Aorta (tissue), 5 donors: Measurements from ENCODE around the gene CDHR5. TPM values are rescaled to one million over a fixed set of nuclear protein-coding genes. Genes with fewer than 3 reads are reported as not detected.
"Not testable (repeated sequence)": the region's sequence is repeated elsewhere in the genome, so short reads cannot be mapped to it uniquely, and the experiment has no call there.

Source experiments
- ATAC-seq: fragments of 200-7000 bp; cut with Tn5 transposase; one replicate; pipeline ENCODE4 v1.9.1; 2022; ENCODE audit warnings: moderate library complexity; ENCODE audit not compliant: low FRiP score
- DNase-seq, 2 donors: peaks; one replicate each; pipeline ENCODE4 v3.0.0-alpha.2; 2020
- H3K27ac ChIP-seq, 2 donors: one replicate each; pipeline ENCODE4 v1.5.1; 2013; ENCODE audit warnings: low read length in 2 of 2, mild to moderate bottlenecking in 2 of 2, moderate library complexity in 2 of 2, control low read depth in 1 of 2, inconsistent platforms in 1 of 2, low read depth in 1 of 2
- H3K27me3 ChIP-seq, 2 donors: one replicate each; pipeline ENCODE4 v1.6.1; 2013; ENCODE audit warnings: control low read depth in 1 of 2, low read length in 1 of 2, mild to moderate bottlenecking in 1 of 2, moderate library complexity in 1 of 2; ENCODE audit not compliant: insufficient read depth in 2 of 2, control insufficient read depth in 1 of 2
- H3K36me3 ChIP-seq, 2 donors: one replicate each; pipeline ENCODE4 v1.6.1; 2013; ENCODE audit warnings: control low read depth in 1 of 2, low read length in 1 of 2, mild to moderate bottlenecking in 1 of 2; ENCODE audit not compliant: insufficient read depth in 2 of 2, control insufficient read depth in 1 of 2
- H3K4me1 ChIP-seq, 2 donors: one replicate each; pipeline ENCODE4 v1.6.1; 2013; ENCODE audit warnings: low read length in 2 of 2, control low read depth in 1 of 2, mild to moderate bottlenecking in 1 of 2, moderate library complexity in 1 of 2; ENCODE audit not compliant: insufficient read depth in 2 of 2, control insufficient read depth in 1 of 2
- H3K4me3 ChIP-seq, 2 donors: one replicate each; pipeline ENCODE4 v1.5.1; 2013; ENCODE audit warnings: low read length in 2 of 2, control low read depth in 1 of 2, mild to moderate bottlenecking in 1 of 2
- H3K9me3 ChIP-seq: one replicate; pipeline ENCODE4 v1.6.1; 2013; ENCODE audit warnings: mild to moderate bottlenecking, low read length; ENCODE audit not compliant: control insufficient read depth
- WGBS, 2 donors: extraction: QIAGEN DNeasy Blood & Tissue Kit; methylation state at CpG; one replicate each; pipeline ENCODE4 v1.1.7; 2013; 5-methylcytosine and 5-hydroxymethylcytosine counted together
- intact Hi-C, 2 donors: fragments of 100-400 bp; cut with DNase I; formaldehyde crosslinking; loops; one replicate each; pipeline versions ENCODE4 v1.14.2 to v1.15.0; 2022
- polyA plus RNA-seq, 2 donors: library from polyadenylated mRNA; stranded (reverse); fragments of 200-250 nt; gene quantifications; one replicate each; pipeline ENCODE4 v1.2.3, GENCODE V29; 2013
- total RNA-seq, 2 donors: library from RNA; stranded (reverse); fragmentation: NEBNext Ultra II Directional; extraction: Animal tissue kit (Norgen Biotek cat#: 25700); gene quantifications; one replicate each; pipeline ENCODE4 v1.2.1, GENCODE V29; 2021
- donor health status: healthy with polysubstance abuse.
- donor health status: Bipolar disorder and iron deficiency.
- donor health status: DM: no; HTN: no; CAD: no.
- donor health status: DM: no; HTN: no; CAD: no.
- donor health status: DM: yes; HTN: yes; CAD: no.

Gene CDHR5
- total and polyA plus RNA-seq, 4 donors: 0.79 to 39.8 TPM; not detected in 2

DNA sequence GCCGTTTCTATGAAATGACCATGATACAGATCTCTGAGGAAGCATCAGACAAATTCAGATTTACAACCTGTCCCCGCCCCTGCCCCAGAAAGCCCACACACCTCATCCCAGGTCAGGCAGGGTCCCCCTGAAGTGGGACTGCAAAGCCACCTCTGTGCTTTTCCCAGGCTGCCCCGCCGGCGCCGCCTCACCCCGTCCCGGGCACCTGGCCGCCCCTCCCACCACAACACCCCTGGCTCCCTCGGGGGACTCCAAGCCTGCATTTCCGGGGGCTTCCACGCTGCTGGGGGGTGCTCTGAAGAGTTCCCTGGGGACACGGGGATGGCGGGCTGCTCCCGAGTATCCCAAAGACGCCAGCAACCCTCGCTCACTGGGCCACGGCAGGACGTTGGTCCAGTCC lies 35.5 kb upstream of the CDHR5 start:
- no peak overlapping the region for H3K27ac ChIP-seq
- no peaks in the 10 kb centered on the region for H3K9me3 ChIP-seq
- H3K4me3 ChIP-seq: no peak overlapping the region
- no peaks in the 10 kb centered on the region for H3K4me1 ChIP-seq
- WGBS, 2 donors: 88 to 89% methylated on average over 19 of the region's 19 CpGs
- peaks cover 0 to 5% of the 10 kb centered on the region in 2 donors for H3K36me3 ChIP-seq
- DNase-seq (peak in 1 of 2 donors; percentile 32), ATAC-seq (no peak)
- intact Hi-C loops: loop anchor here in 1 of 2 donors (5.0 kb wide), 1 partner anchor 102 kb away; no protein-coding TSS in a partner anchor
- H3K27me3 ChIP-seq: no peaks in the 10 kb centered on the region

- ATAC-seq (no peak), DNase-seq (peak in 1 of 2 donors; percentile 30)
- H3K4me1 ChIP-seq: no peaks in the 10 kb centered on the region
- H3K36me3 ChIP-seq: peaks cover 0 to 5% of the 10 kb centered on the region in 2 donors
- intact Hi-C loops: loop anchor here in 1 of 2 donors (5.0 kb wide), 1 partner anchor 103 kb away; no protein-coding TSS in a partner anchor
- H3K9me3 ChIP-seq: no peaks in the 10 kb centered on the region
- no peaks in the 10 kb centered on the region for H3K27me3 ChIP-seq
- no peak overlapping the region for H3K4me3 ChIP-seq
- H3K27ac ChIP-seq: no peak overlapping the region
- 91 to 92% methylated on average over 16 of the region's 16 CpGs for WGBS, 2 donors
Measured at GRCh38 chr11:659532-660085, 34.9 kb upstream of the CDHR5 start.

DNA sequence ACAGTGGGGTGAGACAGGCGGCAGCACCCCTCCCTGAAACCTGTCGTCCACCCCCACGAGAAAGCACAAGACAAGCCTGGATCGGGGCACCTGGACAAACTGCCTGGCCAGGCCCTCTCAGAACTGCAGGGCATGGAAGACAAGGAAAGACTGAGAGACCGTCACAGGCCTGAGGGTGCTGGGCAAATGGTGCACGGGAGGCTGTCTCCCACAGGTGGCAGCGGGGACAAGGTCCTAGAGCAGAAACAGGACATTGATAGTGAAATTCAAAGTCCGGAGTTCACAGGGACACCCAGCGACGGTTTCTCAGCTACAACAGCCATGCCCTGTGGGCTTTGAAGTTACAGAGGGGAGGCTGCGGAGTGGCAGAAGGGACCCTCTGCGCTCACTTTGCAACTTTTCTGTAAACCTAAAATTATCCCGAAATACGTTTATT lies 33.0 kb upstream of the CDHR5 start:
- Histone ChIP-seq H3K27ac (no peak overlapping the region), H3K4me3 (no peak overlapping the region), H3K9me3 (no peaks in the 10 kb centered on the region), H3K4me1 (no peaks in the 10 kb centered on the region), H3K27me3 (no peaks in the 10 kb centered on the region), H3K36me3 (peaks cover 0 to 5% of the 10 kb centered on the region in 2 donors)
- DNase-seq (no peak), ATAC-seq (no peak)
- WGBS, 2 donors: 89% methylated on average over 14 of the region's 14 CpGs
- intact Hi-C loops: no loop called here

DNA sequence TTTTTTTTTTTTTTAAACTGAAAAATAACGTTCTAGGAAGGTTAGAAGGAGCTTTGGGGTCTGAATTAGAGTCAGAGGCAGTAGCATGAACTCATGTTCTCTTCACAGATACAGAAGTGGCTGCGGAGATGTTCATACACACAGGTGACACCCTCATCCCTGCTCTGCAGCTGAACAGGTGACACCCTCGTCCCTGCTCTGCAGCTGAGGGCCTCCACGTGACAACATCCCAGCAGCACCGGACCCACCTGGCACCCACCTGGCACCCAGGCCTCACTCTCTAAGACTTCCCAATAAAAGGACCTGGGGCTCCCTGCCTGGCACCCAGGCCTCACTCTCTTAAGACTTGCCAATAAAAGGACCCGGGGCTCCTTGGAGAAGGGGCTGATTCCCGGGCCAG lies 32.1 kb upstream of the CDHR5 start:
- 80 to 82% methylated on average over 7 of the region's 7 CpGs for WGBS, 2 donors
- no peaks in the 10 kb centered on the region for H3K9me3 ChIP-seq
- peaks cover 0 to 5% of the 10 kb centered on the region in 2 donors for H3K36me3 ChIP-seq
- intact Hi-C loops: no loop called here
- DNase-seq (no peak), ATAC-seq (no peak)
- no peak overlapping the region for H3K27ac ChIP-seq
- no peaks in the 10 kb centered on the region for H3K27me3 ChIP-seq
- H3K4me1 ChIP-seq: no peaks in the 10 kb centered on the region
- no peak overlapping the region for H3K4me3 ChIP-seq

DNA sequence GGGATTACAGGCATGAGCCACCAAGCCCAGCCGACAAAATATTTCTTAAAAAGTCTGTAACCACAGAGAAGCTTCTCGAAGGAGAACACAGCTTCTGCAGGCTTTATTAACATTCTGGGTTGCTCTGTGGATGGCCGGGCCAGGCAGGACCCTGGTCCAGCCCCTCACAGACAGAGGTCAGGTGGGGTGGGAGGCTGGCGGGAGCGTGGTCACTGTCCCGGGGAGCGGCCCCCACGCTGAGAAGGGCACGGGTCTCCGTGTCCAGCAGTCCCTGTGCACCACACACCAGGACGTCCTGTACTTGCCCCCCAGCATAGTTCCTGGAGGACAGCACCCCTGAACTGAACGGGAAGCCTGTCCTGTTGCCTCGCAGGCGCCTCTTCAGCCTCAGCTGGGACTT lies 31.7 kb upstream of the CDHR5 start:
- intact Hi-C loops: no loop called here
- ATAC-seq: no peak
- H3K36me3 ChIP-seq: peaks cover 0 to 5% of the 10 kb centered on the region in 2 donors

GRCh38 chr11:655036-655726 lies 30.4 kb upstream of the CDHR5 start:
- no peak overlapping the region for H3K27ac ChIP-seq
- H3K36me3 ChIP-seq: peaks cover 0 to 5% of the 10 kb centered on the region in 2 donors
- intact Hi-C loops: no loop called here
- 92 to 95% methylated on average over 30 of the region's 30 CpGs for WGBS, 2 donors
- H3K4me3 ChIP-seq: no peak overlapping the region
- H3K9me3 ChIP-seq: no peaks in the 10 kb centered on the region
- H3K27me3 ChIP-seq: no peaks in the 10 kb centered on the region
- ATAC-seq: no peak
- no peak for DNase-seq
- H3K4me1 ChIP-seq: no peaks in the 10 kb centered on the region

More for the DNA sequence above, 31.7 kb upstream of the CDHR5 start:
- 89 to 90% methylated on average over 14 of the region's 14 CpGs for WGBS, 2 donors
- Histone ChIP-seq H3K4me1 (no peaks in the 10 kb centered on the region), H3K27me3 (no peaks in the 10 kb centered on the region), H3K27ac (no peak overlapping the region), H3K9me3 (no peaks in the 10 kb centered on the region), H3K4me3 (no peak overlapping the region)
- no peak for DNase-seq

DNA sequence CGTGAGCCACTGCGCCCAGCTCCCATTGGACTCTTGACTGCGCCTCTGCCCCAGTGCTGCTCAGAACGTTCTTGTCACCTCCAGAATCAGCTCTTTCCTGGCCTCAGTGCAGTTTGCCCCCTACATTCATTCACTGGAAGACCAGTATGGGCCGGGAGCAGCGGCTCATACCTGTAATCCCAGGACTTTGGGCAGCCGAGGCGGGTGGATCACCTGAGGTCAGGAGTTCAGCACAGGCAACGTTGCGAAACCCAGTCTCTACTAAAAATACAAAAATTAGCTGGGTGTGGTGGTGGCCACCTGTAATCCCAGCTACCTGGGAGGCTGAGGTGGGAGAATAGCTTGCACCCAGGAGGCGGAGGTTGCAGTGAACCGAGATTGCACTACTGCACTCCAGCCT lies 29.7 kb upstream of the CDHR5 start:
- ATAC-seq, intact Hi-C loops: not testable (repeated sequence)
- WGBS, 2 donors: 92 to 95% methylated on average over 12 of the region's 12 CpGs

GRCh38 chr11:653837-654236 lies 29.1 kb upstream of the CDHR5 start:
- ATAC-seq (no peak), DNase-seq (no peak)
- H3K4me1 ChIP-seq: no peaks in the 10 kb centered on the region
- WGBS, 2 donors: 86 to 92% methylated on average over 15 of the region's 15 CpGs
- H3K9me3 ChIP-seq: no peaks in the 10 kb centered on the region
- no peak overlapping the region for H3K4me3 ChIP-seq
- H3K27ac ChIP-seq: no peak overlapping the region
- intact Hi-C loops: no loop called here
- H3K36me3 ChIP-seq: no peaks in the 10 kb centered on the region
- H3K27me3 ChIP-seq: no peaks in the 10 kb centered on the region

More for the DNA sequence above, 29.7 kb upstream of the CDHR5 start:
- not testable (repeated sequence) for DNase-seq, H3K4me1 ChIP-seq, H3K27me3 ChIP-seq, H3K9me3 ChIP-seq, H3K27ac ChIP-seq, H3K36me3 ChIP-seq, H3K4me3 ChIP-seq

DNA sequence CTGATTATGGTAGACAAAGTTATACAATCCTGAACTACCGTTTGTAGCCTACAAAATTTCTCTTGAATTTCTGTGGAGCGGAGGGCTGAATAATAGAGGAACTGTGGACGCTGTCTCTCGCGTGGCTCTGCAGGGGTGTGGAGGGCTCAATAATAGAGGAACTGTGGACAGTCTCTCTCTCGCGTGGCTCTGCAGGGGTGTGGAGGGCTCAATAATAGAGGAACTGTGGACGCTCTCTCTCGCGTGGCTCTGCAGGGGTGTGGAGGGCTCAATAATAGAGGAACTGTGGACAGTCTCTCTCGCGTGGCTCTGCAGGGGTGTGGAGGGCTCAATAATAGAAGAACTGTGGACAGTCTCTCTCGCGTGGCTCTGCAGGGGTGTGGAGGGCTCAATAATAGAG lies 28.4 kb upstream of the CDHR5 start:
- H3K27me3 ChIP-seq, H3K27ac ChIP-seq, H3K36me3 ChIP-seq, H3K4me1 ChIP-seq, intact Hi-C loops, H3K4me3 ChIP-seq, H3K9me3 ChIP-seq, ATAC-seq, DNase-seq: not testable (repeated sequence)
- WGBS, 2 donors: 90 to 92% methylated on average over 14 of the region's 14 CpGs
